Activated T-cell treated with anti-CD3 and anti-CD28 coated beads, Interleukin-2, amount 50 U/mL, for 48 hours (primary cell): ENCODE results near the gene WARS2.

ENCODE experiments used
- DNase-seq, 2 experiments: peaks; one replicate each; pipeline ENCODE4 v3.0.0-alpha.2; 2020

The WARS2 gene

DNA sequence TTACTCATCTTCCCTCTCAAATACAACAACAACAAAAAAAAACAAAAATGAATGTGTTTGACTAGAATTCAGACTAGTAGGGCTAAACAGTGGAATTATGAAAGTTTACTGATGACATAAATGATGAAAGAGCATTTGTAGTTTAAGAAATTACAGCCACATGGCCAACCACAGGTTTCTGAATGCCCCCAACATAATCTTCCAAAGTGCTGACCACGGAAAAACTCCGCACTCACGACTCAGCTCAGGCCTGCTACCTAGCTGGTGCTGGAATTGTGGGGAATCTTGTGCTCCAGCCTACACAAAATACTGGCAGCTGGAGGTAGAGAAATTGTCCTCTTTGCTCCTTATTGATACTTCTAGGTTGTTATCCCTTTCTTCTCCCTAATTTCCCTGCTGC is 128.7 kb downstream of the WARS2 start:
- DNase-seq, result no peak

- no peak for DNase-seq
These were observed 129.3 kb downstream of the WARS2 start for GRCh38 chr1:119011116-119011515.

DNA sequence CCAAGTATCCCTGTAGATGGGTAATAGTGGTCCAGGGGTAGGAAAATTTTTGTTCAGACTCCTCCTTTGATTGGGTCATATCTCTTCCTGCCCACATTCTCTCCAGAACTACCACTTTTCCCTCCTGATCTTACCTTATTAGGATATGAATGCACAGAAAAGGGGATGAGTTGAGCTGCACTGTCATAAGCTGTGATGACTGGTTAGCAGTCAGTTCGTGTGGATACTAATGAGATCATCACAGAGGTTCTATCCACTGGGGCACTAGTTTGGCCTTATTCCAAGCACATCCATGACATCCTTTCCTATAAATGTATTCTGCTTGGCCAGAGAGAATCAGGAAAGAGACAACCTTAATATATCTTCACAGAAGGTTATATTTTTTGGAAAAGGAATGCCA is 130.3 kb downstream of the WARS2 start:
- DNase-seq, result no peak

GRCh38 chr1:119009312-119009655 is 131.2 kb downstream of the WARS2 start:
- no peak for DNase-seq

DNA sequence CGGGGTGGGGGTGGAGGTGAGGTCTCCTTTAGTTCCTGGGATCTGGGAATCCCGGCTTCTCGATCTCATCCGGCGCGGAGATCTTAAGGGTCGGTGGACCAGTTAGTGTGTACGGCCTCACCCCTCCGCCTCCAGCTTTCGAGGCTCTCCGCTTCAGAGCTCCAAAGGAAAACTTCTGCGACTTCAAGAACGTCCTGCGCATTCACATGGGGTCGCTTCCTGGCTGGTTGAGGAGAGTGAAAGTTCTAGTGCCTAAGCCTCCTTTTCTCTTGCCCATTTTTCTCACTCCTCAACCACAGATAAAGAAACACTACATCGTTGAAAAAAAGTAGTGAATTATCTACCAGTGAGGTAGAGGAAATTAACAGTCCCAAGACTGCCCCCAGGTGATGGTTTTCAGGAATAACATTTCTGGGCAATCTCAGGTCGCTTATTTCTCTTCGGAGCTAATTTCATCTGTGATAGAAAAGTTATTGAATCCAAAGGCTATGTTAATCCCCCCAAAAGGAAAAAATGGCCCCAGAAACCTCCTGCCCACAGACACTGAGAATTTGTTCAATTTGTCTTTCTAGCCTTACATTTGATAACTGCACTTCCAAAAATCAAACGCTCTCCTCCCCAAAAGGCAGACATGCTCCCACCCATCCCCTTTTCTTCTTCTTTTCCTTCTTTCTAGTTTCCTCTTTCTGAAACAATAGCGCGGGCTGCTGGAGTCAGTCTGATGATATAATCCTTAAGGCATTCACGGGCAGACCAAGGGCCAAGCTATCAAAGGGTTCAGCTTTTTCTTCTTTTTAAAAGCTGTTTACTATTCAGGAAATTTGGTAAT is 131.8 kb downstream of the WARS2 start:
- DNase-seq, result peak in 1 of 2 experiments; percentile 27

DNA sequence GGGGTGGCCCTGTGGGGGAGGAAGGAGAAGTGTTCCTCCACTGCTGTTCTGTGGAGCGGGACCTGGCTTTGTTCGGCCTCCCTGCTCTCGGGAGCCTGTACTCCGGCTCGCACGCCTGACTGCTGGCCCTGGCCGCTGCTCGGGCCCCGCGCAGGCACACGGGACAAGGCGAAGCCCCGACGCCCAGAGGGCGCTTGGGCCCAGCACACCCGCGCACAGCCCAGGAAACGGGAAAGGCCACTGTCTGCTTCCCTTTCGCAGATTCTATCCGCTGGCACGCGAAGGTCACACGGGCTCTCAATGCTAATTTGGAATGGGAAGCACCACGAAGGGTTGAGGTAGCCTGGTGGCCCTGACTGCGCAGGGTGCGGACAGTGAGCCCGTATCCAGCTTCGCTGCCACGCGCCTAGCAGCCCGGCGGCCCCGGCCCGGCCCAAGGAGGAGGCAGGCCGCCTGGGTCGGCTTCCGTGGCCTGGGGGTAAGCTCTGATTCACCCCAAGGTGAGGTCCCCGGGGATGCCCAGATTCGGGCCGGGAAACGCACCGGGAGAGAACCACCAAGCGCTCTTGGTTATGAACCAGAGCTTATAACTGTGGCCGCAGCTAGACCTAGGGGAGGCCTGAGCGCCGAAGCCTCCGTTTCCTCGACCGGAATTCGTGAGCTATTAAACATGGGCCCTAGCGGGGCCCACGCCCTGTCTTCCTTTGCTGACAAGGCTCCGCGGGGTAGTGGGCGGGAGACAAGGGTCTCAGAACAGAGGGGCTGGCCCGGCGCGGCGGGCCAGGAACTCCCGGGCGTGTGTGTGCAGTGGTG is 132.6 kb downstream of the WARS2 start:
- peak in 1 of 2 experiments; percentile 25 for DNase-seq

GRCh38 chr1:119007339-119007669 is 133.1 kb downstream of the WARS2 start:
- DNase-seq, result no peak

- DNase-seq, result no peak
These were observed 133.8 kb downstream of the WARS2 start for GRCh38 chr1:119006406-119007279.

- no peak for DNase-seq
These were observed 134.6 kb downstream of the WARS2 start for GRCh38 chr1:119005724-119006405.

DNA sequence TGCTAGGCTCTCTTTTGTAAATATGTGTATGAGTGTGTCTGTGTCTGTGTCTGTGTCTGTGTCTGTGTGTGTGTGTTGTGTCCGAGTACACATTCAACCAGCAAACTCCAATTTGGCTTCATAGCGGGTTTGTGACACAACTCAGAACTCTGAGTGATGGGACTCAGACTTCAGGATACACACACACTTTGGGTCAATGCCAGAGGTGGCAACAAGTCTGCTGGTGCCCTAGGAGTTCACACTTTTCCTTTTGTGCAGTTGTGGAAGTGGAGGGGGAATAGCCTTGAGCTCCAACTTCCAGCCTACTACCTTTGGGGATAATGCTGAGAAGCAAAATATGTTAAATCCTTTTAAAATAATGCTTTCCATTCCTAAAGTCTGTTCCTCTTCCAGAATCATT is 135.7 kb downstream of the WARS2 start:
- DNase-seq, result no peak

DNA sequence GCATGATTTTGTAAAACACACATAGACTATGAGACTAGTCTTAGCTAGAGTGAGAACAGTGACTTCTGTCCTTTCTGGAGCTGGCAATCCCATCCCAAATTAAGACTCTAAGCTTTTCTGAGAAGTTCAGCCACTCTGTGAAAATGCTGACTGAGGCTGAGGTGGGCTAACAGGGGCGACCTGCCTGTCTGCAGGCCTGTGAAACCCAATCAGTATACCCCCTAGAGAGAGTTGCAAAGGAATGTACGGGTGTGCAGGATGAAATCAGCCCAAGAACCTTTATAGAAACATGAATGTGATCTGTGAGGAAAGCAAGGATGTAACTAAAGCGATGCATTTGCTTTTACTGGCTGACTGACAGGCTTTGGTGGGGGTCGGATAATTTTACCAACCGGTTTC is 136.3 kb downstream of the WARS2 start:
- DNase-seq, result no peak

GRCh38 chr1:119003413-119004128 is 136.9 kb downstream of the WARS2 start:
- no peak for DNase-seq

DNA sequence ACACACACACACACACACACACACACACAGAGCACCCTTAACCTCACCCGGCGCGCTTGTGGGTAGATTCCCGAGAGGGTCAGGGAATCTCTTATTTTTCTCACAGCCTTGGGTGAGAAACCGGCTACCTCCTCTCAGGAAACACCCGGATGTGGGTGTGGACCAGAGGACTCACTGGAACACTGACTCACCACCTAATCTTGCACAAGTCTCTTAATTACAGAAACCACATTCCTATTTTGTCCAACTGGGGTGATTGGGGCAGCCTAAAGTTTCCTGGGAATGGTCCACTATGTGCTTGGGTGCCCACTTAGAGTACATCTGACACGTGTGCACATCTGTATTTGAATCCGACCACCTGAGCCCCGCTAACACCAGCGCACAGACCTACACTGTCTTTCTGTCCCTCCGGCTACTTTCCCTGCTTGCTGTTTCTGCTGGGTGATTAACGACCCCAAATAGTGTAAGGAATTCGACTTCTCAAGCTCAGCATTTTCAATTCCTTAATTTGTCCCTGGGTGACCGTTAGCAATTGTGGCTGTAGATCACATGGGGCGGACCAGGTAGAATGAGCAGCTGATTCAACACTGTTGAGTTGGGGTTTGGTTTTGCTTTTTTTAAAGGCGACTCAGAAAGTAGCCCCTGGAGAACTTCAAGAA is 138.3 kb downstream of the WARS2 start:
- DNase-seq, result no peak

GRCh38 chr1:119001181-119002027 is 139.0 kb downstream of the WARS2 start:
- no peak for DNase-seq

DNA sequence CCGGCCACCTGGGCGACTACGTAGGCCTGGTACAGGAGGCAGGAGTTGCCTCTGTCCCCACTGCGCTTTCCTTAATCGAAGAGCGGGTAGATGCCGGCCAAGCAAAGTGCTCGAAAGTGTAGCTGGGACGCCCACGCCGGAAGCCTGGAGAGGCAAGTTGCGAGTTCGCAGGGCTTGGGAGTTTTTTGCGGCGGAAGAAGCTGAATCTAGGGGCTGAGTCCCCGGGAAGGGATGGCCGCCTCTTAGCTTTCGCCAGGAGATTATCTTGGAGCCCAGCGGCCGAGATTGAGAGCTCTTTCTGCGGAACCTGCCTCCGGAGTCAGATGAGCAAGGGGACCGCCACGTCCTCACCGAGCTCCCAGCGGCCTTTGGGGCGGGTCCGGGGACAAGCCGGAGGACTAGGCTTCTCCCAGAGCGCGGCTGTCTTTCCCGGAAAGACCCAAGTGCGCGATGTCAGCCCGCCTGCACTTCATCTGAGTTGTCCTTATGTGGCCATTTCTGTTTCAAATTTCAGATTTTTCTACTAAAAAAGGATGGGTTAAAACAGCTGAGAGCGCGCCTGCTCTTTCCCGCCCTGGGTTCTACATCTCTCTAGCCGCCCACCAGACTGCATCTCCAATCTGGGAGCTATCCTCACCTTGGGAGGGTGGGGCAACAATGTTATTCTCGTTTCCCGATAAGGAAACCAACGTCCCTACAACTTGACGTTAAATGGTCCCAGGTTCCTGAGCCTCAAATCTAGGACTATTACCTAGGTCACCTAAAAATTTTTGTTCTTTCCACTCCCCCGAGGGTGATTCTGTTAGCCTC is 139.9 kb downstream of the WARS2 start:
- DNase-seq, result no peak

DNA sequence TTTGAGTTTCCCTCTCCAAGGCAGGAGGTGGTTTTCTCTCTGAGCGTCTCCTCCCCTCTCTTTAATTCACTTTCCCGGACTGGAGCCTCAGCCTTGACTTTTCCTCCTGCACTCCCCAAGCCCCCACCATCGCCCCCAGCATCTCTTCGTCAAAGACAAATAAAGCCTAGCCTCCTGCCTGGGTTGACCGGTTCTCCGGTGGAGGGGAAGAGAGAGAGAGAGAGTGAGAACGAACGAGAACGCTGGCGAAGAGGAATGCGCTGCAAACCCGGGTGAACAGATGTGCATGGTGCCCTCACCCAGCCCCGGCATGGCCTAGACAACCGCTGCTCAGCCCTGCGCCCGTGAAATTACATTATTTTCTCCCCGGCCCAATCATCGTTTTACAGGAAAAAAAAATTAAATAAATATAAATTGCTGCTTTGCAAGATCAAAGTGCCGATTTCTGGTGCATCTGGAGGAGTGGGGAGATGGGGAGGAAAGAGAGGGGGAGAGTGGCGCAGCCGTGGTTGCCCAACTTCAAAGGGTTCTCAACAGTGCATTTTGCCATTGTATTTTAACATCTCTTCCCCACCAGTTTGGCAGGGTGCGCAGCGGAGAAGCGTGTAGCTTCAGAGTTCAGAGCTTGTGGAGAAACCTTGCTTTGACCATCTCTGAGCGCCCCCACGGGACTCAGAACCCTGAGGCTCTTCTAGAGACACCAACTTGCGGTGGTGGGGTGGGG is 140.9 kb downstream of the WARS2 start:
- DNase-seq, result no peak

DNA sequence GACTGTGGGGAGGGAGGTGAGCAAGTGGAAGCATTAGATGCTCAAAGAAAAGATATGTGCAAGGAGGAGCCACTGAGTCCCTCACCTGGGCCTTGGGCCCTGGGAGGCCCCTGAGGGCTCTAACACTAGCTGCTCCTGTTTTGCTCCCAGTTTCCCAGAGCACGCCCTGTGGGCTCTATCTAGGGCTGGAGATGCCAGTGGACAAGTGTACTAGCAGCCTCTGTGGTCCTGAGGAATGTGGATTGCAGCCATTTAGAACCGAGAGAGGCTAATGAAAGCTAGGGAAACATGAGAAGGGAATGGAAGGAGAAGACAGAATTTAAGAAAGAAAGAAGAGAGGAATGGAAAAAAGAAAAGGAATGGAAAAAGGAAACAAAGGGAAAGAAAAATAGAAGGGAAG is 142.3 kb downstream of the WARS2 start:
- no peak for DNase-seq

DNA sequence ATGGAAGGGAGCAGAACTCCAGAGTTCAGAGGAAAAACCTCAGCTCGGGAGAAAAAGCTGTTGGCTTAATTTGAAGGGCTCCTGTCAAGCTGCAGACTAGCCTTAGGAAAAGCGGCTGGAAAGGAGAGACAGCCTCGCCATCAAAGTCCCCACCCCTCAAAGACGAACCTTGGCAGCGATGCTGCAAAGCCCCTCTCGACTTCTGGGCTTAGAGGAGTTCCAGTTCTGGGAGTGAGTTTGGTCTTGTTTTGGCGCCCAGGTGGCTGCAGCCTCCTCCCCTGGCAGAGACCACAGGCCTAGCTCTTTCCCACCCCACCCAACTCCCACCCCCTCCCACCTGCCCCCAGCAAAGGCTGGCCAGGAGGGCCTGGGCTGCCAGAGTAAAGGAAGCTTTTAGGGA is 143.2 kb downstream of the WARS2 start:
- no peak for DNase-seq
